GM12892 (cell line): ENCODE results near the gene MYLK2.

Experiments used
- POLR2A ChIP-seq: IDR thresholded peaks from 2 replicates; pipeline ENCODE4 v1.6.1; 2011; ENCODE audit warnings: low read depth, low read length, control low read depth
- TAF1 ChIP-seq: IDR thresholded peaks from 2 replicates; pipeline ENCODE4 v1.6.1; 2011; ENCODE audit warnings: low read depth, mild to moderate bottlenecking, control low read depth, low read length, borderline replicate concordance

DNA sequence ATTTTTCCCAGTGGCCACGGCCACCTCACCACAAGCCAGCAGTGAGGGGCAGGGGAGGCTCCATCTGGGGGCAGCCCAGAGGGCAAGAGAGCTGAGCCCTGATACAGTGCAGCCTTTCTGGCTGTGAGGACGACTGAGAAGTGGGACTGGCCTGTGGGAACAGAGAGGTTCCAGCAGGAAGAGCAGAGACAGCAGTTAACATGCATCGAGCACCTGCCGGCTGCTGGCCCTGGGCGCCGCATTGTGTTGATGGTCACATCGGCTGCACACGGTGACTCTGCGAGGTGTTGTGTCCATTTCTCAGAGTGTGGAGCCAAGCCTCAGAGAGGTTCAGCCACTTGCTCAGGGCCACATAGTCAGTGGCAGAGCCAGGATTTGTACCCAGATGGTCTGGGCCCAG, 16.4 kb downstream of the MYLK2 start:
- no peak for TF ChIP-seq TAF1
- no peak for TF ChIP-seq POLR2A
